Sigmoid colon (tissue), 7 donors: ENCODE measurements around the gene CA11. TPM values are rescaled to one million over a fixed set of nuclear protein-coding genes. Genes with fewer than 3 reads are reported as not detected.
"Not testable (repeated sequence)": the region's sequence is repeated elsewhere in the genome, so short reads cannot be mapped to it uniquely, and the experiment has no call there.

Source experiments
- DNase-seq: peaks from one replicate; pipeline ENCODE4 v3.0.0-alpha.2; 2019
- H3K27ac ChIP-seq, 4 donors: fragments of 200-600 bp; sonication (generic); one replicate each; pipeline ENCODE4 v1.5.1; 2016 to 2019; ENCODE audit warnings: mild to moderate bottlenecking in 1 of 4
- H3K27me3 ChIP-seq, 3 donors: fragments of 200-600 bp; sonication (generic); one replicate each; pipeline ENCODE4 v1.5.1; 2019; ENCODE audit warnings: mild to moderate bottlenecking in 1 of 3
- H3K36me3 ChIP-seq, 4 donors: fragments of 200-600 bp; sonication (generic); one replicate each; pipeline ENCODE4 v1.5.1; 2016 to 2019
- H3K4me1 ChIP-seq, 4 donors: fragments of 200-600 bp; sonication (generic); one replicate each; pipeline ENCODE4 v1.5.1; 2017 to 2019
- H3K4me3 ChIP-seq, 4 donors: fragments of 200-600 bp; sonication (generic); one replicate each; pipeline ENCODE4 v1.5.1; 2017 to 2019; ENCODE audit warnings: mild to moderate bottlenecking in 2 of 4, moderate library complexity in 1 of 4
- H3K9me3 ChIP-seq, 4 donors: fragments of 200-600 bp in 3 of 4; sonication (generic) in 3 of 4; one replicate each; pipeline versions ENCODE4 v1.5.1 to v1.6.1; 2013 to 2019
- EP300 ChIP-seq, 4 donors: sonication (generic); formaldehyde crosslinking; IDR thresholded peaks; one replicate each; pipeline ENCODE4 v1.6.1; 2017; ENCODE audit warnings: antibody characterized with exemption in 4 of 4
- POLR2A ChIP-seq, 2 donors: fragments of 450-650 bp; IDR thresholded peaks; one replicate each; pipeline ENCODE4 v1.6.1; 2016; ENCODE audit warnings: antibody characterized with exemption in 2 of 2, mild to moderate bottlenecking in 2 of 2, moderate library complexity in 2 of 2
- POLR2AphosphoS5 ChIP-seq, 4 donors: sonication (generic); formaldehyde crosslinking; IDR thresholded peaks; one replicate each; pipeline ENCODE4 v1.6.1; 2017; ENCODE audit warnings: antibody characterized with exemption in 4 of 4
- WGBS, 2 donors: extraction: QIAGEN DNeasy Blood & Tissue Kit; methylation state at CpG; one replicate each; pipeline ENCODE4 v1.1.7; 2013; 5-methylcytosine and 5-hydroxymethylcytosine counted together
- intact Hi-C: fragments of 100-400 bp; cut with DNase I; formaldehyde crosslinking; loops from one replicate; pipeline ENCODE4 v1.15.1; 2023
- polyA plus RNA-seq, 3 donors: library from polyadenylated mRNA; stranded (reverse); fragments of 200-250 nt; gene quantifications; one replicate each; pipeline ENCODE4 v1.2.3, GENCODE V29; 2013
- total RNA-seq, 4 donors: library from RNA; depleted of rRNA; stranded (reverse); fragments of >200 nt; gene quantifications; one replicate each; pipeline ENCODE4 v1.1.0, GENCODE V29; 2016
- TF ChIP-seq, protein P1 (sequence below), 4 experiments: fragments of 450-650 bp in 3 of 4; fragments of 200-600 bp in 1 of 4; IDR thresholded peaks; one replicate each; pipeline ENCODE4 v1.5.1; 2016 to 2019; ENCODE audit warnings: antibody characterized with exemption in 4 of 4, mild to moderate bottlenecking in 3 of 4, moderate library complexity in 2 of 4
- donor health status: healthy with polysubstance abuse.
- donor health status: Bipolar disorder and iron deficiency.
- donor health status: healthy.

The CA11 gene
- total and polyA plus RNA-seq, 7 donors = 2.1 to 29.6 (median 13.2) TPM

DNA sequence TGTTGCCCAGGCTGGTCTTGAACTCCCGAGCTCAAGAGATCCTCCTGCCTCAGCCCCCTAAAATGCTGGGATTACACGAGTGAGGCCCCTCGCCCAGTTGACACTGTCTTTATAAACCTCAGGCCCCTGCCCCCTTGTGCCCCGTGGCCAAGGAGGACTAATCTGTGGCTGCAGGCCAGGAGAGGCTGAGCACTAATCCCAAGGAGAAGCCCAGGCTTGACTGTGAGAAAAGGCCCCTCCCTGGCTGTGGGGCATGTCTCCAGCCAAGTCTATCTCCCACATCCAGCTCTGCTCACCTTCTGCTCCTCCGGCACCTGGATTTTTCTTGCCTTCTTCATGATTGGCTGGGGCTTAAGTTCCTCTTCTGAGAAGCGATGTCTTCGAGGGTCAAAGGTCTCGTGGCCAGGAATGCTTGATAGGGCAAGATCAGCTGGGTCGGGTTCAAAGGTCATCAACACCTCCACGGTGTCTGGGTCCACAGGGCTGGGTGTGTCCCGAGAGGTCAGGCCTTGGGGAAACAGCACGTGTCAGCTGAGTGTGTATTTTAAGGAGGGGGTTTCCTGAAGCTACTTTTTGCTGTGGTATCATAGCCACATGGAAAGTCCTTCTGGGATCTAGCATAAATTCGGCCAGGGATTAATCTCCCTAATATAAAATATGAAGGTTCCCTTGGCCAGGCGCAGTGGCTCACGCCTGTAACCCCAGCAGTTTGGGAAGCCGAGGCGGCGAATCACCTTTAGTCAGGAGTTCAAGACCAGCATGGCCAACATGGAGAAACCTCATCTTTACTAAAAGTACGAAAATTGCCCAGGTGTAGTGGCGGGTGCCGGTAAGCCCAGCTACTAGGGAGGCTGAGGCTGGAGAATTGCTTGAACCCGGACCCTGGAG is 12.6 kb downstream of the CA11 start:
- TF ChIP-seq EP300 (IDR thresholded peaks at IDR 0.05) (no peak), POLR2AphosphoS5 (IDR thresholded peaks at IDR 0.05) (peak in 1 of 4 donors; percentile 24), POLR2A (IDR thresholded peaks at IDR 0.05) (no peak)
- TF ChIP-seq, protein P1, sequence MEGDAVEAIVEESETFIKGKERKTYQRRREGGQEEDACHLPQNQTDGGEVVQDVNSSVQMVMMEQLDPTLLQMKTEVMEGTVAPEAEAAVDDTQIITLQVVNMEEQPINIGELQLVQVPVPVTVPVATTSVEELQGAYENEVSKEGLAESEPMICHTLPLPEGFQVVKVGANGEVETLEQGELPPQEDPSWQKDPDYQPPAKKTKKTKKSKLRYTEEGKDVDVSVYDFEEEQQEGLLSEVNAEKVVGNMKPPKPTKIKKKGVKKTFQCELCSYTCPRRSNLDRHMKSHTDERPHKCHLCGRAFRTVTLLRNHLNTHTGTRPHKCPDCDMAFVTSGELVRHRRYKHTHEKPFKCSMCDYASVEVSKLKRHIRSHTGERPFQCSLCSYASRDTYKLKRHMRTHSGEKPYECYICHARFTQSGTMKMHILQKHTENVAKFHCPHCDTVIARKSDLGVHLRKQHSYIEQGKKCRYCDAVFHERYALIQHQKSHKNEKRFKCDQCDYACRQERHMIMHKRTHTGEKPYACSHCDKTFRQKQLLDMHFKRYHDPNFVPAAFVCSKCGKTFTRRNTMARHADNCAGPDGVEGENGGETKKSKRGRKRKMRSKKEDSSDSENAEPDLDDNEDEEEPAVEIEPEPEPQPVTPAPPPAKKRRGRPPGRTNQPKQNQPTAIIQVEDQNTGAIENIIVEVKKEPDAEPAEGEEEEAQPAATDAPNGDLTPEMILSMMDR (IDR thresholded peaks at IDR 0.05) = no peak
- Histone ChIP-seq H3K4me1 (peaks cover 0 to 70% (median 61%) of the 10 kb centered on the region in 4 donors), H3K27me3 (no peaks in the 10 kb centered on the region), H3K4me3 (peak overlapping the region in 3 of 4 donors; percentile 61 to 89 (median 66)), H3K27ac (peak overlapping the region; percentile 91 to 99 (median 96)), H3K9me3 (no peaks in the 10 kb centered on the region), H3K36me3 (peaks cover 0 to 20% (median 4%) of the 10 kb centered on the region in 4 donors)
- DNase-seq = no peak
- intact Hi-C loops = loop anchor here (5.0 to 10.0 kb wide), 3 partner anchors 331 to 1184 kb away; partner anchors contain the start of genes FLT3LG, FTL and MED25
- 52 to 75% methylated on average over 22 of the region's 22 CpGs for WGBS, 2 donors

GRCh38 chr19:48632692-48633147 is 13.3 kb downstream of the CA11 start:
- H3K4me1 ChIP-seq = peaks cover 0 to 69% (median 60%) of the 10 kb centered on the region in 4 donors

DNA sequence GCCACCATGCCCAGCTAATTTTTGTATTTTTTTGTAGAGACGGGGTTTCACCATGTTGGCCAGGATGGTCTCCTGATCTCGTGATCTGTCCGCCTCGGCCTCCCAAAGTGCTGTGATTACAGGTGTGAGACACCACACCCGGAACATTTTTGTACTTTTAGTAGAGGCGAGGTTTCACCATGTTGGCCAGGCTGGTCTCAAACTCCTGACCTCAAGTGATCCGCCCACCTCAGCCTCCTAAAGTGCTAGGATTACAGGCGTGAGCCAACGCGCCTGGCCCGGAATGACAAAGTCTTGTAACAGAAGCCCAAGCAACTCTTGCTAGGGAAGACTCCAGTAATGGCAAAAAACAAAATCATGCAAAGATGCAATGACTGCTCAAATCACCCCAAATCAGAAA is 13.7 kb downstream of the CA11 start:
- Histone ChIP-seq H3K4me1 (peaks cover 0 to 69% (median 60%) of the 10 kb centered on the region in 4 donors), H3K27ac (peak overlapping the region in 3 of 4 donors; percentile 91 to 99 (median 93)), H3K36me3 (peaks cover 0 to 25% (median 4%) of the 10 kb centered on the region in 4 donors)
- 84 to 94% methylated on average over 11 of the region's 11 CpGs for WGBS, 2 donors
- H3K4me3 ChIP-seq, DNase-seq, H3K27me3 ChIP-seq, H3K9me3 ChIP-seq: not testable (repeated sequence)
- intact Hi-C loops = loop anchor here (5.0 to 10.0 kb wide), 3 partner anchors 333 to 1185 kb away; partner anchors contain the start of genes FLT3LG, FTL and MED25

More at GRCh38 chr19:48632692-48633147, 13.3 kb downstream of the CA11 start:
- no peak for DNase-seq
- Histone ChIP-seq H3K9me3 (no peaks in the 10 kb centered on the region), H3K36me3 (peaks cover 0 to 21% (median 4%) of the 10 kb centered on the region in 4 donors), H3K4me3 (no peak overlapping the region), H3K27me3 (no peaks in the 10 kb centered on the region), H3K27ac (peak overlapping the region in 3 of 4 donors; percentile 91 to 99 (median 93))
- TF ChIP-seq EP300 (IDR thresholded peaks at IDR 0.05) = no peak
- TF ChIP-seq, protein P1 (IDR thresholded peaks at IDR 0.05) = no peak
- TF ChIP-seq POLR2A (IDR thresholded peaks at IDR 0.05) = no peak
- intact Hi-C loops = loop anchor here (5.0 to 10.0 kb wide), 3 partner anchors 332 to 1185 kb away; partner anchors contain the start of genes FLT3LG, FTL and MED25

GRCh38 chr19:48631225-48631624 is 14.8 kb downstream of the CA11 start:
- TF ChIP-seq EP300 (IDR thresholded peaks at IDR 0.05) = no peak
- TF ChIP-seq, protein P1 (IDR thresholded peaks at IDR 0.05) = no peak
- TF ChIP-seq POLR2A (IDR thresholded peaks at IDR 0.05) = no peak
- no peak for TF ChIP-seq POLR2AphosphoS5 (IDR thresholded peaks at IDR 0.05)
- Histone ChIP-seq H3K4me3 (peak overlapping the region in 1 of 4 donors; percentile 25), H3K27me3 (no peaks in the 10 kb centered on the region), H3K4me1 (peaks cover 0 to 63% (median 58%) of the 10 kb centered on the region in 4 donors), H3K27ac (peak overlapping the region; percentile 84 to 99 (median 92)), H3K9me3 (no peaks in the 10 kb centered on the region), H3K36me3 (peaks cover 0 to 33% (median 4%) of the 10 kb centered on the region in 4 donors)
- WGBS, 2 donors = 54 to 76% methylated on average over 3 of the region's 3 CpGs
- intact Hi-C loops = loop anchor here (5.0 to 10.0 kb wide), 3 partner anchors 334 to 1186 kb away; partner anchors contain the start of genes FLT3LG, FTL and MED25
- DNase-seq = peak; percentile 64
